GM18907 (cell line): Measurements from ENCODE around the gene LSAMP.

Source experiments
- ATAC-seq: cut with Tn5 transposase; IDR thresholded peaks from one replicate; pipeline ENCODE4 v1.9.1; 2021; ENCODE audit warnings: mild to moderate bottlenecking, moderate library complexity; ENCODE audit not compliant: unreplicated experiment

The LSAMP gene

DNA sequence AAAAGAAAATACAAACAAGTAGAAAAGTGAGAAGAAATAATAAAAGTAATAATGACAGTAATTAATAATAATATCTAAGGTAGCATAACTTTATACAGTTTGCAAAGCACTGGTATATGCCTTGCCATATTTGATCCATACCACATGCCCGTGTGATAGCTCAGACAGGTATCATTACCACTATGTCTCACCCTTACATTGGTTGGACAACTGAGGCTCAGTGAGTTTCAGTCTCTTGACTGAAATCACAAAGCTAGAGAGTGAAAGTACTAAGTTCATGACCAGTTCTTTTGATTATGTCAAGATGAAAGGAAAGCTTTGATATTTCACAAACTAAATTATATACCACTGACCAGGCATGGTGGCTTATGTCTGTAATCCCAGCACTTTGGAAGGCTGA, 413.1 kb downstream of the LSAMP start:
- ATAC-seq: no peak

DNA sequence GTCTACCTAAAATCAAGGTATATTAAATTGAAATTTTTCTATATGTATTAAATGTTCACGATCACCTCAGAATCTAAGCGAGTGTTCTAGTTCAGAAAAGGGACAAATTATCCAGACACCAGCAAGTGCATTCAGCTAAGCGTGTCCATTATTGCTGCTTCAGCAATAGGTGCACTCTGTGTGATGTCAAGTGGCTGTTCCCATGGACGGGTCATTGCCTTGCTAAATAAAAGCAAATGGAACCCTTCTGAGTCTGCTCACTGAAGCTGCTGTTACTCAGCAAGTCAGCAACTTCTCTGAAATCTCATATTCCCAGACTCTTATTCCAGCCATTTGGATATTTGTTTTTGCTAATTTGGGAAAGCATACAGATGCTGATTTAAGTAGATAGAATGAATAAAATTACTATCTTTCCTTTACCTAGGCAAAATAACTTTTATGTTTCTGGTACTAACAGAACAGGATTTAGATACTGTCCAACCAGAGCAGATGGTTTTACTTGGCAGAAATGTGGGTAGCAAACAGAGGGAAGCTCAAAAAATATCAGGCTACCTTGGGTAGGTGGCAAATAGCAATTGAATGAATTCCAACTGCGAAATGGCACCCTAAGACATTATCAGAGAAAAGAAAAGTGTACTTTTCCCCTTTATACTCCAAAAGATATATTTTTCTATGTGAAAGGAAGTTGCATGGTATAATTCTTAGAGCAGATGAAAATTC, 415.0 kb downstream of the LSAMP start:
- ATAC-seq: no peak

GRCh38 chr3:116029266-116029665, 416.0 kb downstream of the LSAMP start:
- no peak for ATAC-seq

DNA sequence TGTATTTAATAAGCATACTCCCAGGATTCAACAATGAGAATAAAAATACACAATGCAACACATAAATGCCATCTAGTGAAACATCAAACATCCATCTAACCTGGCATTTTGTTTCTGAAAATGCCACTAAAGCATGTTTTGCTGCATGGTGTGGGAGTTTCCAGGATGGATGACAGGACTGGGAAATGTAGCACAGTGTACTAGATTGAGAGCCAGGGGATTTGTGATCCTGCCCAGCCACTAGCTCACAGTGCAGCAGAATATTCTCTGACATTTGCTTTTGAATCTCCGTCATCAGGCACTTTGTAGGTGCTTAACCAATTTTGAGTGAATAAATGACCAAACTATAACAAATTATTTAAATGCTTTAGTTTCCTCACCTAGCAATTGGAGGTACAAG, 417.1 kb downstream of the LSAMP start:
- ATAC-seq: no peak

GRCh38 chr3:116020989-116021388, 424.3 kb downstream of the LSAMP start:
- ATAC-seq: no peak

- ATAC-seq: peak; percentile 77
Observed at GRCh38 chr3:116020495-116020894, 424.8 kb downstream of the LSAMP start.

DNA sequence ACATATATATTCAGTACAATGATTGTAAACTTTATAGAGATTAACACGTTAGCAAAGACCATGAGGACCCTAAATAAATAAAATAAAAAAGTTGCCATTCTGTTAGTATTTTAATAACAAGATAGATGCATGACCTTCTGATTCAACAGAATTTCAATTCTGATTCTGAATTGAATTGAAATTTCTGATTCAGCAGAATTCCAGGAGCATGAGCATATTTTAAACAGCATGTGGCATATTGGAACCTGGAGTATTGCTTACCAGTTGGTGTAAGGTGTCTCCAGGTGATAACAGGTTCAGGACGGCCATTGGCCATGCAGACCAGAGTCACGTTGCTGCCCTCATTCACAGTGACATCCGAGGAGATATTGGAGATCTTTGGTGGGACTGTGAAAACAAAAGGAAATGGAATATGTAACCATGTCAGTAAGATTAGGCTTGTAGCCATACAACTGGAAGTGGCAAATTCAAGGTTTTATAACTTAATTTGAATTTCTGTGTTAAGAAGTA, 426.0 kb downstream of the LSAMP start:
- ATAC-seq: no peak

GRCh38 chr3:116018646-116019045, 426.6 kb downstream of the LSAMP start:
- ATAC-seq: no peak

- no peak for ATAC-seq
Observed at GRCh38 chr3:116015931-116016330, 429.4 kb downstream of the LSAMP start.

- ATAC-seq: no peak
Observed at GRCh38 chr3:116007000-116007399, 438.3 kb downstream of the LSAMP start.

GRCh38 chr3:116005404-116005803, 439.9 kb downstream of the LSAMP start:
- ATAC-seq: no peak

GRCh38 chr3:116002235-116002634, 443.1 kb downstream of the LSAMP start:
- ATAC-seq: no peak

DNA sequence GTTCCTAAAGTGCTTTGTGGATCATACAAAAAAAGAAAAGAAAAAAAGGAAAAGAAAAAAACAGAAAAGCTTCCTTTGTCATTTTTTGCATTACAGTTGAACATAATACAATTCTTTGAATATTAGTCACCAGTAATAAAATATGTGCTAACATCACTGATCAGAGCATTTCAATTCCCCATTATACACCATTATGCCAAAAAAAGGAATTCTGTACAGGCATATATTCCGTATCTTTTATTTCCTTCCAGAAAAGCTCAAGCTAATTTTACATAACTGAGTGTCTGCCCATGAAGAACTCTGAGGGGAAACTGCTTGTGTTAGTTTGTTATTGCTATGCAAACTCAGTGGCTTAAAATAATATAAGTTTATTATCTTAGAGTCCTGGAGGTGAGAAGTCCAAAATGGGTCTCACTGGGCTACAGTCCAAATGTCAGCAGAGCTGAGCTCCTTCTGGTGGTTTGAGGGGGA, 444.1 kb downstream of the LSAMP start:
- no peak for ATAC-seq

GRCh38 chr3:116000311-116000710, 445.0 kb downstream of the LSAMP start:
- ATAC-seq: peak; percentile 83

DNA sequence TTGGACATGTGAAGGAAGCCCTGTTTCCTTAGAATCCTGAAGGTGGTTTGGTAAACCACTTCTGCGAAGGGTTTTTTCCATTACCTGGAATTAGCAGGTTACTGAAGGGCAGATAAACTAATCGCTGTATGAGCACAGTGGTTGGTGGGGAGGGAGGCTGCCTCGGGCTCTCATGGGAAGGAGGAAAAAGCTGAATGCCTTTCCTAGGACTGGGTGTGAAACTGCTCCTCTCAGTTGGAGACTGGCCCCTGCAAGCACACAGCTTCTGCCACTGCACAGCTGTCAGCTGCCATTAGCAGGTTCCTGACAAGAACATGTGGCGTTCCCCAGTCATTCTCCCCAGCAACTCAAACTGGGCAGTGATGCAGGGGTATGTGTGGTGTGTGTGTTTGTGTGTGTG, 445.7 kb downstream of the LSAMP start:
- ATAC-seq: no peak

- no peak for ATAC-seq
Observed at GRCh38 chr3:115999001-115999585, 446.2 kb downstream of the LSAMP start.

DNA sequence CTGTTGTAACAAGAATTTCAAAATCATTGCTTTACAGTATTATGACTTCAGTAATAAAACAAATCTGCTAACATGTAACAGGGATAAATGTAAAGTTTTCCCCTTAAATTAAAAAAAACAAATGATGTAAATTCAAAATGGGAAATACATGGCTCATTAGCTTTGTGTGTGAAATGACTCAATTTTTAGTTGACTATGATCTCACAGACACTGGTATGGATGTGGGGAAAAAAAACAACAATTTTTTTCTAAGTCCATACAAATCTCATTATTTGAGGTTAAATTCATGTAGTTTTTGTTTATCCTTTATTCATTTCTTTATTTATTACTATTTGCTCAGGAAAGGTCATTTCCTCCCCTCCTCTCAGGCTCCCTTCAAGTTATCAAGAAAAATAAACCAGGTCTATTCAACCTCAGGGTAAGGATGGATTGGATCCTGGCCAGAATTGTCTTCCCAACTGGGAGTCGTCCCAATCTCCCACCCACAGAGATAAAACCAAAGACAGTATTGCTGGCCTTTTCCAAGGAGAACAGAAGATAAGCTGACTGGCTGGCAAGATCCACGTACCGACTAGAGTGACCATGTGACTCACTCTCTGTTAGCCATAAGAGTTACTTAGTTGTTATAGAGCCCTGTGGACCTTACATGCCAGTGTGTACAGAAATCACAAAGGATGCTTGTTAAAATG, 448.7 kb downstream of the LSAMP start:
- no peak for ATAC-seq

DNA sequence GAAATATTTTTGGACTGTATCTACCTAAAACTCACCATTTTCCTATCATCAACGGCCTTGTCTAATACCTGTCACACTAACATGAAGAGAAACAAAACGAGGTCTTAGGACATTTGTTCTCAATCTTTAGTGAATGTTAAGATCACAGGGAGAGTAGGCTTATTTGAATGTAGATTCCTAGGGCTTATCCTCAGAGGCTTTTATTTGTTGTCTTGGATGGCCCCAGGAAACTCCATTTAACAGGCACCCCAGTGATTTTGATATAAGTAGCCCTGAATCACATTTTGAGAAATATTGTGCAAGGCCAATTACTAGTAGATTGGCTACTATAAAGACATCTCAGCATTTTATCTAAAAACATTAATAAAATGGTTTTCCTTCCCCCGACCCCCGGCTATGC, 454.6 kb downstream of the LSAMP start:
- no peak for ATAC-seq

GRCh38 chr3:115989684-115990421, 455.4 kb downstream of the LSAMP start:
- no peak for ATAC-seq

DNA sequence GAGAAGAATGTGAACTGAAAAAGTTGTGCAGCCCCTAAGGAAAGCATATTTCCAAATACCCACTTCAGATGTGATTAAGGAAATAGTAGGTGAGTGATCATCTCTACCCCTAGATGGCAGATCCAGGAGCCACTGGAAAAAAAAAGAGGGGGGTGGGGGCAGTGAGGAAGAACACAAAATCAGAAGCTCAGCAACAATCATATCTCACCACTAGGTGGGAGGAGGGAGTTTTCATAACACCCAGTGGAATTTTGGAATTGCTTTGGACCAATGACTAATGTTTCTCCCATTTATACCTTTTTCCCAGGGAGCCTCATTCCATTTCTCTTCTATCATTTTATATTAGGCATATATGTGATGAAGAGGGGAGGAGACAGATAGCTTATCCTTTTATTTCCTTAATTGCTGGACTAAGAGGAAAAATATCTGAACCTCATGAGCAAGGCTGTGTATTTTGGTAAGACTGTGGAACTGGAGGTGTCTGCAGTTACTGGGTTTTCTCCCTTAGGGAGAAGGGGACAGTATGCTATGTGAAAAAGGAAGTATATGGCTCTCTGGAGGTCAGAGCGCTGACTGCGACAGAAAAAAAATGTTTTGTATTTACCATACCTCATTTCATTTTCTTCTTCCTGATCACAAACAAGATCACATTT, 458.6 kb downstream of the LSAMP start:
- no peak for ATAC-seq

GRCh38 chr3:115982629-115983028, 462.7 kb downstream of the LSAMP start:
- ATAC-seq: no peak
